Coronary artery (tissue), 2 donors: ENCODE measurements around the gene GDPD2.

Source experiments
- DNase-seq: peaks from one replicate; pipeline ENCODE4 v3.0.0-alpha.2; 2017; ENCODE audit warnings: low spot score
- H3K27ac ChIP-seq, 2 donors: fragments of 200-600 bp; sonication (generic); one replicate each; pipeline ENCODE4 v1.5.1; 2016 to 2019
- H3K4me3 ChIP-seq: fragments of 200-600 bp; sonication (generic); 2 replicates; pipeline ENCODE4 v1.5.1; 2016; ENCODE audit warnings: mild to moderate bottlenecking, moderate library complexity
- TF ChIP-seq, protein P1 (sequence below): fragments of 200-600 bp; sonication (generic); IDR thresholded peaks from one replicate; pipeline ENCODE4 v1.5.1; 2019; ENCODE audit warnings: antibody characterized with exemption

GDPD2 gene

DNA sequence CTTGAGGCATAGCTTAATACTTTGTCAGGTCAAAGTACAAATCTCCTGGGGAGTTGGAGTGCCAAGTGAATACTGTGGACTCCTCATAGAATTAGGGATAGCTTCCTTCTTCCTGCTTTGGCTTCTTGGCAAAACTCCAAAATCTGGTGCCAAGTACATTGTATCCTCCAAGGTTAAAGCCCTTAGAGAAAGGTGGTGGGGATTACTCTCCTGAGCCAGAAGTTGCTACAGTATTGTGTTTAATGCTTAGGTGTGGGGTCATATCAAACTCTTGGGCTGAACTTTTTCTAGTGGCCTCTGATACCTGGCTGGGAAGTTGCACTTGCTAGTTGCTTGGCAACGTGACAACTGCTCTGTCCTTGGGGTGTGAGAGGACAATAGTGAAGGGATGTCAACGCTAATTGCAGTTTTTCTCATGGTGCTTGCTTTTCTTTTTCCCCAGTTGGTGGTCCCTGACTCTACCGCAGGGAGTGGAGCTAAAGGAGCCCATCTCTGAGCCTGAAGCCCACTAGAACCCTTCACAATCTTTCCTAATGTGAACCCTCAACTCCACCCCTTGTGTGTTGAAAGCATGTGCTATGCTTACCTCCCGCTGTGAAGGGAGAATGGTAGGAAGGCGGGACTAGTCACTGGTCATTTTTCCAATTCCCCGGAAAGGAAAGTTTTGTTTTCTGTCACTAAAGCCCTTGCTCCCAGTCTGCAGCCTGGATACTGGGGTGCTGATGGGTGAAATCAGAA lies 57.0 kb downstream of the GDPD2 start:
- H3K27ac ChIP-seq: peak overlapping the region; percentile 37 to 81
- TF ChIP-seq, protein P1, sequence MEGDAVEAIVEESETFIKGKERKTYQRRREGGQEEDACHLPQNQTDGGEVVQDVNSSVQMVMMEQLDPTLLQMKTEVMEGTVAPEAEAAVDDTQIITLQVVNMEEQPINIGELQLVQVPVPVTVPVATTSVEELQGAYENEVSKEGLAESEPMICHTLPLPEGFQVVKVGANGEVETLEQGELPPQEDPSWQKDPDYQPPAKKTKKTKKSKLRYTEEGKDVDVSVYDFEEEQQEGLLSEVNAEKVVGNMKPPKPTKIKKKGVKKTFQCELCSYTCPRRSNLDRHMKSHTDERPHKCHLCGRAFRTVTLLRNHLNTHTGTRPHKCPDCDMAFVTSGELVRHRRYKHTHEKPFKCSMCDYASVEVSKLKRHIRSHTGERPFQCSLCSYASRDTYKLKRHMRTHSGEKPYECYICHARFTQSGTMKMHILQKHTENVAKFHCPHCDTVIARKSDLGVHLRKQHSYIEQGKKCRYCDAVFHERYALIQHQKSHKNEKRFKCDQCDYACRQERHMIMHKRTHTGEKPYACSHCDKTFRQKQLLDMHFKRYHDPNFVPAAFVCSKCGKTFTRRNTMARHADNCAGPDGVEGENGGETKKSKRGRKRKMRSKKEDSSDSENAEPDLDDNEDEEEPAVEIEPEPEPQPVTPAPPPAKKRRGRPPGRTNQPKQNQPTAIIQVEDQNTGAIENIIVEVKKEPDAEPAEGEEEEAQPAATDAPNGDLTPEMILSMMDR: no peak
- DNase-seq: no peak
- peak overlapping the region; percentile 56 for H3K4me3 ChIP-seq

DNA sequence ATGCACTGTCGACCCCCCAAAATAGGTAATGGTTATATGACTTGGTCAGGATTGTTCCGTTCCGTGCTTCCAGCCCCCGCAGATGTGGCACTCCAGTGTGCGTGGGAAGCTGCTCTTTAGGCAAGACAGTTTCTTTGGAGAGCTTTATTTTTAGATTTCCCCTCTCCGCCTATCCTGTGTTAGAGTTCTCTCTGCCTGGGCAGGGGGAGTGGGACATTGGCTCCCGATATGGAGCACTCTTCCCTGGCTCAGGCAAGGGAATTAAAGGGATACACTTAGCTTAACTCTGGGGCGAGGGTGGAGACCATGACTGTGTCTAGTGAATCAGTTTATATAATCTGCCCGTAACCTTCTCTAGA lies 57.5 kb downstream of the GDPD2 start:
- peak overlapping the region; percentile 40 to 81 for H3K27ac ChIP-seq
- DNase-seq: no peak
- TF ChIP-seq, protein P1: no peak
- peak overlapping the region; percentile 56 for H3K4me3 ChIP-seq

DNA sequence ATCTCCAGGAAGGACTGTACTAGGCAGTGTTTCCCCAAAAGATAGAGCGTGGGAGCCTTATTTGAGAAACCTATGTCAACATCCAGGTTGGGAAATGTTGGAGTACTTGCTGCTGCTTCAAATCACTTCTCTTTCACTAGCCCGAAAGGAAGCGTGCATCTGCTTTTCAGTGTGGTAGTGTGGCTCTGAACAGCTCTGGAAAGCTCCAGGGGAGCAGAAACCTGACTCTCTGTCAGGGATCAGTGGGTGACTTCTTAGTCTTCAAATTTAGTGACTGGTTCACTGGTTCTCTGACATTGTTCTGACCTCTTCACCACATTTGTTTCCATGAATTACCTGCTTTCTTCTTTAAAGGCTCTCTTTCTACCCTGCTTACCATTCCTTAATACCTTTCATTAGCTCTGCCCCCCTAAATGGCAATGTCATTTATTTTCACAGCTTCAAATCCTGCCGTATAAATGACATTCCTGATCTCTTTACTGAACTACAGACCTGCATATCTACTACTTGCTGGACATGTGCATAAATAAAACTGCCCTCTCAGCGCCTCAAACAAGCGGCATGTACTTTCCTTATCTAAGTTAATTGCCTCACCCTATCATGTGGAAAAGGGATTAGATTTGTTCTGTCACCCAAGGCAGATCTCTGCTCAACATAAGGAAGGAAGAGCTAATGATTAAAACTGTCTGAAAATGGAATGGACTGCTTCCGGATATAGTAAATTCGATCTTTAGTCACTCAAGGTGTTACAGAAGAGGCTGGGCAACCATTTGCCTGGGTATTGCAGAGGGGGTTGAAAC lies 58.6 kb downstream of the GDPD2 start:
- H3K4me3 ChIP-seq: no peak overlapping the region
- peak overlapping the region in 1 of 2 donors; percentile 40 for H3K27ac ChIP-seq
- TF ChIP-seq, protein P1: no peak
- DNase-seq: no peak

DNA sequence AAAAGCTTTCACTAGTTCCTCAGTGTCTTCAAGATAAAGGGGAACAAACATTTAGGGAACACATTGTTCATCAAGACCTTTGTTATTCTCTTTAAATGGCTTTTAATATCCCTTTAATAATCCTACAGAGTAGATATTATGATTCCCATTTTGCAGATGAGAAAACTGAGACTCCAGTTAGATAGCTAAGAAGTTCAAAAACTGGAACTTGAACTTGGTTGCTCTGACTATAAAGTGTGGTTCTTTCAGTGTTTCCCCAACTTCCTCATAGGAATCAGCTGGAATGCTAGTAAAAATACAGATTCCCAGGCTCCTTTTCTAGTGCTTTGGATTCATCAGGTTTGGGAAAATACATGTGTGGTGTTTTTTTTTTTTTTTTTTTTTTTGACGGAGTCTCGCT lies 59.2 kb downstream of the GDPD2 start:
- Histone ChIP-seq H3K4me3 (no peak overlapping the region), H3K27ac (no peak overlapping the region)
- TF ChIP-seq, protein P1: no peak

More for the DNA sequence above, 59.2 kb downstream of the GDPD2 start:
- no peak for DNase-seq
